ENCODE results near the gene NBPF3.
"Not testable (repeated sequence)": the region's sequence is repeated elsewhere in the genome, so short reads cannot be mapped to it uniquely, and the experiment has no call there.

NBPF3 gene

DNA sequence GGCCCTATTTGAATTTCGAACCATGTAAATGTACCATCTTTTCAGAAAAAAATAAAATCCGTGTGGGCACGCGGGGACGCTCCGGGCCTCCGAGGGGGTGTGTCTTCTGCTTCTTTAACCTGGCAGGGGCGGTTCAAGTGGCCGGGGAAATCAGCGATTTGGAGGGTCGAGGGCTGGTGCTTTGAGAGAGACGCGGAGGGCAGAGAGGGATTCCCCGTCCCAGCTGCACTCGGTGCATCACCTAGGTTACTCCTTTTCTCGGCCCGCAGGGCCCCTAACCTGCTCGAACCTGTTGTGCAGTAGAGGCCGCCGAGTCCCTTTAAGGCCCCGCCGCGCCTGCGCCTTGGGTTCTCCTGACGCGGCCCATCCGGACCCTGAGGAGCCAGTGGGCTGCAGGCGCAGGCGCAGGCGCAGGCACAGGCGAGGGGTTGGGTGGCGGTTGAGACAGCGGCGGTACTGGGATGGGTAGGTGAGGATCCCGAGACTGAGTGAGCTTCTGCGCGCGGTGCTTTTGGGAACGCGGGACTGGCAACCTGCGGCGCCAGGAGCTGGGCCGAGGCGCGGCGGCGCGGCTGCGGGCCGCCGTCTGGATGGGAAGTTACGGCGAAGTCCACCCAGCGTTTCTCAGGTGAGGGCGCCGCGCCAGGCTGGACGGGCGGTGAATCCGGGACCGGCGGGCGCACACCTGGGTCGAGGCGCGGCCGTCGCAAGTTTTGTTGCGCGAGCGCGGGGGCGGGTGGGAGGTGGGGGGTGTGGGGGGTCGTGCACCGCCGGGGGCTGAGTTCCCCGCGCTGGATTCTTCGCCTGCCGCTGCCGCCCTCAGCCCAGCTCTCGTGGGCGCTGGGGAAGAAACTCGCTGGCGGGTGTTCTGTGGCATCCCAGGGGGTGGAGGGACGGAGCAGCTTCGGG lies at the start of gene NBPF3:
TSS of gene NBPF3 (plus strand) at position 417 of the 909 bp plus-strand sequence. CDS start 4,950 bp downstream, outside the sequence.
- FAIRE-seq = no peak

- no peak for FAIRE-seq
Measured at GRCh38 chr1:21391497-21391896, 48.4 kb upstream of the NBPF3 start.

GRCh38 chr1:21392587-21393263 lies 47.2 kb upstream of the NBPF3 start:
- no peak for FAIRE-seq

- no peak for FAIRE-seq
Measured at GRCh38 chr1:21396516-21396915, 43.4 kb upstream of the NBPF3 start.

DNA sequence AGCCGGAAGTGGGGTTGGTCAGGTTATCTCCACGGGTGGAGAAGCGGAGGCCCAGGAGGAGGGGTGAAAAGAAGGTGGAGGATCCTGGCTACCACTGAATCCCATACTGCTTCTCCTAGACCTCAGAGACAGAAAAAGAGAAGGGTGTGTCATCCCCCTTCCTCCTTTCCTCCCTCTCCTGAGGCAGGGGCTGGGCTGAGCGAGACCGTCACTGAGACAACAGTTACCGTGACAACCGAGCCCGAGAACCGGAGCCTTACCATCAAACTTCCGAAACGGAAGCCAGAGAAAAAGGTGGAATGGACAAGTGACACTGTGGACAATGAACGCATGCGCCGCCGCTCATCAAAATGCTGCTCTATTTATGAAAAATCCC lies 42.1 kb upstream of the NBPF3 start:
- FAIRE-seq = no peak

GRCh38 chr1:21401726-21402346 lies 38.1 kb upstream of the NBPF3 start:
- FAIRE-seq = not testable (repeated sequence)

- no peak for FAIRE-seq
Measured at GRCh38 chr1:21406659-21407058, 33.3 kb upstream of the NBPF3 start.

GRCh38 chr1:21409897-21410296 lies 30.0 kb upstream of the NBPF3 start:
- not testable (repeated sequence) for FAIRE-seq

GRCh38 chr1:21414015-21414414 lies 25.9 kb upstream of the NBPF3 start:
- FAIRE-seq = no peak

- FAIRE-seq = not testable (repeated sequence)
Measured at GRCh38 chr1:21420378-21420777, 19.6 kb upstream of the NBPF3 start.

GRCh38 chr1:21421307-21421706 lies 18.6 kb upstream of the NBPF3 start:
- not testable (repeated sequence) for FAIRE-seq

DNA sequence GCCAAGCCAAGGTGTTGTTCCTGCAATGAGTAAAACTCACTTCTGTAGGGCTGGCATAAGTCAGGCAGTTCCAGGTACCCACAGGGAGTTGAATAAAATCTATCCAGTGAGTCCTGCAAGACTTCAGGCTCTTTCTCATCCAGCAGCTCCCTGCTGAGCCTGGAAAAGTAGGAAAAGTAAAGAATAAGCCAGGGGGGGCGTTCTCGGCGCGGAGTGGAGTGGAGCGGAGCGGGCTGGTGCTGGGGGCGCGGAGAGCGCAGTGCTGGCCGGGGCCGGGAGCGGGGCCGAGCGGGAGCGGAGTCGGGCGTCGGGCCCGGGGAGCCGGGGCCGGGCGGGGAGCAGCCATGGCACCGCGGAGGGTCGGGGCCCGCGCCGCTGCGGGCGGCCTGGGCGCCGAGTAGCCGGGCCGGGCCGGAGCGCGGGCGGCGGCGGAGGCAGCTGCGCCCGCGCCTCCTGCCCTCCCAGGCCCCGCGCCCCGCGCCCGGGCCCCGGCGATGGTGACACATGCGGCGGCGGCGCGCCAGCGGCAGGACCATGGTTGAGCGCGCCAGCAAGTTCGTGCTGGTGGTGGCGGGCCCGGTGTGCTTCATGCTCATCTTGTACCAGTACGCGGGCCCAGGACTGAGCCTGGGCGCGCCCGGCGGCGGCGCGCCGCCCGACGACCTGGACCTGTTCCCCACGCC lies 12.0 kb upstream of the NBPF3 start:
- not testable (repeated sequence) for FAIRE-seq

GRCh38 chr1:21428481-21429073 lies 11.4 kb upstream of the NBPF3 start:
- FAIRE-seq = not testable (repeated sequence)

DNA sequence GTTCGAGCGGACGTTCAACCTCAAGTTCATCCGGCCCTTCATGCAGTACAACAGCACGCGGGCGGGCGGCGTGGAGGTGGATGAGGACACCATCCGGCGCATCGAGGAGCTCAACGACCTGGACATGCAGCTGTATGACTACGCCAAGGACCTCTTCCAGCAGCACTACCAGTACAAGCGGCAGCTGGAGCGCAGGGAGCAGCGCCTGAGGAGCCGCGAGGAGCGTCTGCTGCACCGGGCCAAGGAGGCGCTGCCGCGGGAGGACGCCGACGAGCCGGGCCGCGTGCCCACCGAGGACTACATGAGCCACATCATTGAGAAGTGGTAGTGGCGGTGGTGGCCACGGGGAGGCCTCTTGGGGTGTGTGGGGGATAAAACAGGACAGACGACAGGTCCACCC lies 10.7 kb upstream of the NBPF3 start:
- FAIRE-seq = not testable (repeated sequence)

DNA sequence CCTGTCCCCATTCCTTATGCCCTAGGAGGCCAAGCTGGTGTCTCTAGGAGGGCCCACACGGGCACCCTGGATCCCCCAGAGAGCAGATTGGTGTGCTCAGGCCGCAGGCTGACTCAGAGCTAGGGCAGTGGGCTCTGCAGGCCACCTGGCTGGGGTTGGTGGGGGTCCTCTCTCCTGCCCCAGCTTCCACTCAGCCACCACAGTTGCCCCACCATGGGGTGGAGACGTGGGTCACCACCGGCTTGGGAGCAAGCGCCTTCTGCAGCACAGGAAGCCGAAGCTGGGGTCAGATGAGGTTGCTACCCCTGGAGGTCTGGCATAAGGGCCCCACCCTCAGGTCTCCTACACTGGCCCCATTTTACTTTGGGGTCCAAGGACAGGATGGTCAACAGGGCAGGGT lies 9.1 kb upstream of the NBPF3 start:
- not testable (repeated sequence) for FAIRE-seq

DNA sequence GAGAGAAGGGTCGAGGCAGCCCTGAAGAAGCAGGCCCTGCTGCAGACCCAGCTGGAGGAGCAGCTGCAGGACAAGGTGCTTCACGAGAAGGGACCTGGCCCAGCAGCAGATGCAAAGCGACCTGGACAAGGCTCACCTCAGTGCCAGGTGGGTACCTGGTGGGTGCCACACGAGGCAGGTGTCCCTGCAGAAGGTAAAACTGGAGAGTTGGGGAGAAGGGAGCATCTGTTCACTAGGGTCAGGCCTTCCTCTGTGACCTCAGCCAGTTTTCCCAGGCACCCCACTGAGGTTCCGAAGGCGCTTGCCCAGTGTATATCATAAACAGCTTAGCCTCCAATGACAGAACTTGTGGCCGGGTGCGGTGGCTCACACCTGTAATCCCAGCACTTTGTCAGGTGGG lies 5.5 kb upstream of the NBPF3 start:
- no peak for FAIRE-seq

DNA sequence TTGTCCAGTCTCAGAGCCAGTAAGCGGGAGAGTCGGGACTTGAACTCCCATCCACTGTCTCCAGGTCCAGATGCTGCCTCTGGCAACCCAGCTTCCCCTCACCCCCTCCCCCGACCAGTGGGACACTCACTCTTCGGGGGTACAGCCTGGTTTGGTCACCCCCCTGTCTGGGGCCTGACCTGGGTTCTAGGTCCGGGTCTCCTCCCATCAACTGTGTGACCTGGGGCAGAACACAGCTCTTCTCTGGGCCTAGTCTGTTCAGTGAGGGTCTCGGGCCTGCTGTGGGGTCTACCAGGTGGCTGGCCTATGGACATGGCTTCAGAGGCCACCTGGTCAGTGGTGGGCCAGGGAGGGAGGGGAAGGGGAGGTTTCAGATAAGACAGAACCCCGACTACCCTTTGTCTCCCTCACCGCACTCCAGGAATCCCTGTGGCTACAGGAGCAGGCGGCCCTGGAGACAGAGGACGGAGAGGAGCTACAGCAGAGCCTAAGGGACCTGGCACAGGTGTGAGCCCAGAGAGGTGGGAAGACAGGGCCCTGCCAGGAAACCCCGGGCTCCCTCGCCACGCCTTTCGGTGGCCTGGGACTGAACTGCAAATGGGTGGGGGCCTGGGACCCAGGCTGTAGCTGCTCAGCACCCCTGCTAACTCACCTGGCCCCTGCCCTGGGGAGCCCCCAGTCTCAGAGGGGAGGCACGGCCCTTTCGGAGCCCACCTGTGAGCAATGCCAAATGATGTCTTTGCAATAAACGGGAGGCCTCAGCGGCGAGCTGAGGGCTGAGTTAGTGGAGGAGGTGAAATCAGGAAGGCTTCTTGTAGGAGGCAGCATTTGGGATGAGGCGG lies 4.1 kb upstream of the NBPF3 start:
- no peak for FAIRE-seq

- FAIRE-seq = no peak
Measured at GRCh38 chr1:21436488-21437340, 3.2 kb upstream of the NBPF3 start.

DNA sequence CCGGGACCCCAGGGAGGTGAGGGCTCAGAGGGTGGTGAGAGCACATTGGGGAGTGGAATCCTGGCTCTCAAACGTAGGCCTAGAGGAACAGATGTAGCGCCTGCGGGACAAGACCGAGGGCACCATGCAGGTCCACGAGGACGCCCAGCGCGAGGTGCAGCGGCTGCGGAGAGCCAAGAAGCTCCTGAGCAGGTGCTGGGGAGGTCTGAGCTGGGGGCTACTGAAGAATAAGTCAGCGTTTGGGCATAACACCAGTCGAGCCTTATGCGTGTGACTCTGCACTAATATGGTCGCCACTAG lies 2.6 kb upstream of the NBPF3 start:
- FAIRE-seq = no peak

GRCh38 chr1:21438646-21439312 lies 1.2 kb upstream of the NBPF3 start:
- not testable (repeated sequence) for FAIRE-seq

All from colon (tissue), 2 donors.